ENCODE results near the gene PRKAG1.

Gene PRKAG1

DNA sequence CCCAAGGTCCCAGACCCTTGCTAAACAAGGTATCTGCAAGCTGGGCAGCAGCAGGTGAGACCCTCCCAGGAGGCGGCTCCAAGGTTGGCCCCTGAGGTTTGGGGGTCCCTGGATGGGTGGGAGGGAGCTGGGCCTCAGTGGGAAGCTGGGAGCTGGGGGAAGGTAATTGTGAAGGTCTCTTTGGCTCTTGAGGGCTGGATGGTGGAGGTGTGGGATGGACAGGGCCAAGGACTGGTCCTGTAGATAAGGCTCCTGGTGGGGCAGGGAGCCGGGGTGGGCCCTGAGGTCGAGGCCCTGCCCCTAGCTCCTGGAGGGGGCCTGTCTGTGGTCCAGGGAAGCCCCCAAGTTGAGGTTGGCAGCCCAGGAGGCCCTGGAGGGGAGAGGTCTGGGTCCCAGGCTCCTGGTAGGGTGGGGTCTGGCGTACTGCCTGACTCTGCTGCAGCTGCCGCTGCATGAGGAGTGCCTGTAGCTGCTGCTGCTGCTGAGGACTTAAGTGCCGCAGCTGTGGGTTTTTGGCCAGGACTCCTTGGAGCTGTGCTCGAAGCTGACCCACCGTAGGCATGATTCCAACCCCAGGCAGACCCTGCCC lies 13.1 kb upstream of the PRKAG1 start:
- DNase-seq (ENCODE audit: low read depth, low spot score): no peak

DNA sequence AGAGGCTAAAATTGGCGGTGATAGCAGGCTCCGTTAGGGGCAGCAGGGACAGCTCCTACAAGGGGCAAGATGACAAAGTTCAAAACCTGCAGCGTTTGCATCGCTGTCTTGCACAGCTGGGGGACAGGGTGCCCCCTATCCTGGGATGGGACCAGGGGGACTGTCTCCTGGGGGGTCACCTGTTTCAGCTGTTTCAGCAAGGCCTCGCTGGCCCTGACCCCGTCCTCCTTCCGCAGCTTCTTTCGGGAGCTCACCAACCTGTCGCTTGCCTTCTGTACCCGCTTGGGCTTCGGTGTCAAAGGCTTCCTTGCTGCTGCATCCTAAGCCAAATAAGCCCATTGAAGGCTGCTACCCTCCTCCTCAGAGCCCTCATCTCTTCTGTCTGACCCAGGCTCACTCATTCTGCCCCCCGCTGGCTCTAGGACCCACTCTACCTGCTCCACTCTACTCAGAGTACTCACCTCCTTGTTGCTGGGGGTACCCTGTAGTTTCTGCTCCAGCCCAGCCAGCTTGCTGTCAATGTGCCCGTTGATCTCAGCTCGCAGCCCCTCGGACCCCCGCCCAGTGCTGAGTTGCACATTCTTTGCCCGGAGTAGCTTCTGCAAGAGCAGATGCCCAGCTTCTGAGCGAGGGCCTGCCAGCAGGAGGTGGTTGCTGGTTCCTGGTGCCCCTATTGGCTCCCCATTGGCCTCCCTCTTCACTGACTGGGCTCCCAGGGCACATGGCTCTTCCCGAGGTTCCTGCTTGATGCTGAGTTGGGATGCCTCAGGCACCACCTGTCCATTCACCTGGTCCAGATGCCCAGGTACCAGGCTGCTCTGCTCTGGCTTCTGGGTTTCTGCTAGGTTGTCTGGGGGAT lies 12.4 kb upstream of the PRKAG1 start:
- DNase-seq (ENCODE audit: low read depth, low spot score): no peak

DNA sequence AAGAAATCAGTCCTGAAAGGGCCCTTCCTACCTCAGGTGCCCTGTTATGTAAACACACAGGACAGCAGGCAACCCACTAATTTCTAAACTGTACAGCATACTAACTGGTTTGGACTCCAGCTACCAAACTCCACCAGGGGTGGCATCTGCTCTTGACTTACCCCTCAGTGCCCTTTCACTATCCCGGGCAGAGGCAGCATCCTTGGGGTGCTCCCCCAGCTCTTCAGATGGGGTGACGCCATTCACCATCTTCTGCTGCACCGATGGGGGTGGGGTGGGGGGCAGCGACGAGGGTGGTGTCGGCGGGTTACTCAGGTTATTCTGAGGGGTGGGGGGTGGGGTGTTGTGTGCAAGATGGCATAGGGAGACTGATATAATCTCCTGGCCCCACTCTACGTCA lies 11.5 kb upstream of the PRKAG1 start:
- DNase-seq (ENCODE audit: low read depth, low spot score): no peak

DNA sequence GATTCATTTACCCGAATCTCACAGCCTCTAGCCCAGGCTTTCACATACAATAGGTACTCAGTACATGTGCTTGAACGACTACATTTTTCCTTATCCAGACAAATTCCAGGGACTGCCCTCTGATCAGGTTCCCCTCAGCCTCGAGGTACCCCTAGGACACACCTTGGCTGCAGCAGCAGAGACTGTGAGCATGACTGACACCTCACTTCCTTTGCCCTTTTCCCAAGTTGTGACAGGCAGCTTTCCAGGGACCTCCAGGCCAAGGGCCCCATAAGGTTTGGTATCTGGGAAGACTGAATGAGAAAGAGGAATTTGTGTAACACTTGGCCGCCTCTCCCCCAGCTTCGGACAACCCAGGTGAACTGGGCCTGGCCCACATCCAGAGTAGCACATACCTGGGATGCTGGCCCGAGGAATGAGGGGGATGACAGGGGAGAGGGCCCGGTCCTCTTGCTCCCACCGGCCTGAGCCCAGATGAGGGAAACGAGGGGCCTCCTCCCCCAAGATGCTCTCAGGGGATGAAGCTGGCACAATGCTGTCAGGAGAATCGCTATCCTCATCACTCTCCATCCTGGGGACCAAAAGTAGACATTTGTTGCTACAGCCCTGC lies 10.2 kb upstream of the PRKAG1 start:
- no peak for DNase-seq (ENCODE audit: low read depth, low spot score)

DNA sequence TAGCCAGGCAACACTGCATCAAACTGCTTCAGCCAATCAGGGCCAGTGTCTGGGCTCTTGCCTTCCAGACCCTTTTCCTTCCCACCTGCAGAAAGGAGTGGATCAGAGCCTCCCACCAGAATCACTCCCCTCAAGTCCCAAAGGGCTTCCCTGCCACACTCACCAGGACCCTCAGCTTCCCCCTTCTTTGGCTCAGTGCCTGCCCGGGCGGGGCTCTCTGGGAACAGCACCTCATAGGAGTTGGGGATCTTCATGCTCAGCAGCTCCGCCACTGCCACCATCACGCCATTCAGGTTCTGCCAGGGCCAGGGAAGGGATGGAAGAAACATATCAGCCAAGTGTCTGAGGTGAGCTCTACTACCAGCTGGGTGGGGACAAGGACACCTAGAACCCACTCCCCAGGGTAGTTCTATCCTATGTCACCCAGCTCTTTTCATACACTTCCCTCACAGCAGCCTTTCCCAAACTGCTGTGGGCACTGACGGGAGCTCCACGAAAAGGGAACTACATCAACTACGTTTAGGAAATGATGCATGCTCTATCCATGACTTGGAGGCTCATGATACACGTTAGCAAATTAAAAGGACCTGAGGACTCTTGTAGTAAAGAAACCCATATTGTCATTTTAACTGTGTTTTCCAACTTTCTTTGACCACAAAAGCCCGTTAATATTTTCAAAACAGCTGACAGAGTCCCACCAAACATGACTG lies 9.4 kb upstream of the PRKAG1 start:
- DNase-seq (ENCODE audit: low read depth, low spot score): no peak

DNA sequence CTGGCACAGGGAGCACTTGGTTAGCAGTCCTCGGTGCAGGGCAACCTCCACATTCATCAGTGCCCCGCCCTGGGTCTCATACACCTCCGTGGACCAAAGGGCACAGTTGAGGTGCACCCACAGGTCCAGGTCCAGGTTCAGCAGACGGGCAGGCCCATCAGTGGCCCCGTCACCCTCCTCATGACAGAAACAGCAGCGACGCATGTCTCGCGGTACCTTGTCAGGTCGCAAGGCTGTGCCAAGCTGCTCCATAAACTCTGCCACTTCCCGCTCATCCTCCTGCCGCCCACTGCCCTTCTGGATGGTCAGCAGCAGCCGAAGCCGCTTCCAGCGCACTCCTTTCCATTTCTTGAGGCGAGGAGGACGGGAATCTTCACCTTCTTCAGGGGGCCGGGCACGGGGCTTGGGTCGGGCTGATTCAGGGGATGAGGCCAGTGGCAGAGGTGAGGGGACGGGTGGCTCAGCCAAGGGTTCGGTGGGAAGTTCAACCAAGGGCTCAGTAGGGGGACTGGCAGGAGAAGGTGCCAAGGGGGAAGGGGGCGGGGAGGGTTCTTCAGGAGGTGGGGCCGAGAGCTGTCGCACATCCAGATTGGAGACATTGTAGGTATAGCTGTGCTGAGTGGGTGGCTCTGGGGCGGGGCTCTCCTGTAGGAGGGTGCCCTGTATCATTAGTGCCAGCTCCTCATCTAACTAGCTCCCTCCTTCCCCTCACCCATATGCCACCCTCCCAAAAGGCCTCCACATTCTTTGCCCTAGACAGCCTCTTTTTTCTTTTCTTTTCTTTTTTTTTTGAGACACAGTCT lies 8.3 kb upstream of the PRKAG1 start:
- no peak for DNase-seq (ENCODE audit: low read depth, low spot score)

DNA sequence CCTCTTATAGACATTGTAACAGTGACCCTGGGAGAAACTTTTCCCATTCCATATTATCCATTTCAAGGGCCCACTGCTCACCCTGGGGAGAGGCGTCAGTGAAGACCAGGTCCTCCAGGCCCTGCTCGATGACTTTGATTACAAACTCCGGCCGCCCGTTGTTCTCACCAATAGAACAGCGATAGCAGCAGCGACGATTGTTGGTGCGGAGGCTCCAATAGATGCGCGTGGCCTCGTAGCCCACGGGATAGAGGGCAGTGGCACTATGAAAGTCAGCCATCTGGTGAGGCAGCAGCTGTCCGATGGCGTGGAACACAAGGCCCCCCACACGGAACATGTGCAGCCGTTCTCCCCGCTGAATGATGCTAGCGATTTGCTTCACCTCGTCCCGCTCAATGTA lies 7.5 kb upstream of the PRKAG1 start:
- no peak for DNase-seq (ENCODE audit: low read depth, low spot score)

DNA sequence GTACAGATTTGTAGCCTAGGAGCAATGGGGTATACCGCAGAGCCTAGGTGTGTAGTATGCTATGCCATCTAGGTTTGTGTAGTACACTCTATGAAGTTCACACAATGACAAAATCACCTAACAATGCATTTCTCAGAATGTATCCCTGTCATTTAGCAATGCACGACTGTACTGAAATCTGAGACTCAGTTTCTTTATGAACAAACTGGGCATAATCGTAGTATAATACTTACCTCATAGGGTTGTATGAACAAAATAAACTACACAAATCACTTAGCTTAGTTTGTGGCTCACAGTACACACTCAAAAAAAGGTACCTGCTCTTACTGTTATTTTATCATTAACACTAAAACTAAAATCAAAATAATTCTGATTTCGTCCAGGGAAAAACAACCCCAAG lies 6.9 kb upstream of the PRKAG1 start:
- no peak for DNase-seq (ENCODE audit: low read depth, low spot score)

DNA sequence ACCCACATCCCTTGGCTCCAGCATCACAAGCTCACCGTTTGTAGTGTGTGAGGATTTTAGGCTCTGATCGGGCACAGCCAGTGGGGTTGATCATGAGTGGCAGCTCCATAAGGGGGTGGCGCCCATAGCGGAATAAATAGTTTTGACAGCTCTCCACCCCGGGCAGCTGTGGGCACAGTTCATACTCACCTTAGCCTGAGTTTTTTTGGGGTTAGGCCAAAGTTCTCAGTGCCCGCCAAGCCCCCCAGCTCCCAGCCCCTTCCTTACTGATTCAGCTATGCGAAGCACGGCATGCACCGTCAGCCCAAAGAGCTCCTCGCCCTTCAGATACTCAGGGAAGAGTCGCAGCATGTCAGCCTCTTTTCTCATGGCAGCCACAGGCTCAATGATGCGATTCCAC lies 6.0 kb upstream of the PRKAG1 start:
- no peak for DNase-seq (ENCODE audit: low read depth, low spot score)

DNA sequence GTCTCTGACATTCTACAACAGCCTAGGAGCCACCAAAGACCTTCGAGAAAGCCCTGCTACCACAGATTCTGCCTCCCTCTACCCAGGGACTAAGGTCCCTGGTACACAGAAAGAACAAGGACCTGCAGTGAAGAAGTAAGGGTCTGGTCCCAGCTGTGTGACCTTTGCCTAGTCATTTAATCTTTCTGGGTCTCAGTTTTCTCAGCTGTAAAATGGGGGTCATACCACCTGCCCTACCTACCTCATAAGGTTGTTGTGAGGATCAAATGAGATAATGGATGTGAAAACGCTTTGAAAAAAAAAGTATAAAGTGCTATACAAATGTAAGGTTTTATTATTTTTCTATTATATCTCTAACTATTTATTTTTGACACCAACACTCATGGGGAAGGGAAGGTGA lies 5.2 kb upstream of the PRKAG1 start:
- DNase-seq (ENCODE audit: low read depth, low spot score): no peak

DNA sequence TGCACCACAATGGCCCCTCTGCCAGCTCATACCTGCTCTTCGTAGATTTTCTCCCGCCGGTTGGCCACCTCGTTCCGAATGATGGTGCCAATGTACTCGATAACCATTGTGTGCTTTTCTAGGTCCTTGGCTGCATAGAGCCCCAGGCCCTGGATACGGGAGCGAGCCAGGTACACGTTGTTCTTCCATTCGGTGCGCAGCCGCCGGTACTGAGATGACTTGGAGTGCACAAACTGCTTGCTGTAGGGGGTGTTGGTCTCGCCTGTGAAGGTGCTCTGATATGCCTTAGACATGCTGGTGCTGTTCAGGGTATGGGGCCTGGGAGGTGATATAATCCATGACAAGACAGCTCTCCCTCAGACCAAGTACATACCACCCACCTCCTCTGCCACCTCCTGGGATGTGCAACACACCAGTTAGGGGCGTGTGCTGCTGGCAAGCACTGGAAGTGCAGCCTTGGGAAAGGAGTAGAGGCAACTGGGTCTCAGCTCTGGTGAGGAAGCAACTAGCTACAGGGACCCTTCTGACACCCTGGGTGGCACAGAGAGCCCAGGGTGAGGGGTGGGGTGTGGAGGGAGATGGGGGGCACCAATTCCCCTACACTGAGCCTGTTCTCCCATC lies 4.1 kb upstream of the PRKAG1 start:
- no peak for DNase-seq (ENCODE audit: low read depth, low spot score)

DNA sequence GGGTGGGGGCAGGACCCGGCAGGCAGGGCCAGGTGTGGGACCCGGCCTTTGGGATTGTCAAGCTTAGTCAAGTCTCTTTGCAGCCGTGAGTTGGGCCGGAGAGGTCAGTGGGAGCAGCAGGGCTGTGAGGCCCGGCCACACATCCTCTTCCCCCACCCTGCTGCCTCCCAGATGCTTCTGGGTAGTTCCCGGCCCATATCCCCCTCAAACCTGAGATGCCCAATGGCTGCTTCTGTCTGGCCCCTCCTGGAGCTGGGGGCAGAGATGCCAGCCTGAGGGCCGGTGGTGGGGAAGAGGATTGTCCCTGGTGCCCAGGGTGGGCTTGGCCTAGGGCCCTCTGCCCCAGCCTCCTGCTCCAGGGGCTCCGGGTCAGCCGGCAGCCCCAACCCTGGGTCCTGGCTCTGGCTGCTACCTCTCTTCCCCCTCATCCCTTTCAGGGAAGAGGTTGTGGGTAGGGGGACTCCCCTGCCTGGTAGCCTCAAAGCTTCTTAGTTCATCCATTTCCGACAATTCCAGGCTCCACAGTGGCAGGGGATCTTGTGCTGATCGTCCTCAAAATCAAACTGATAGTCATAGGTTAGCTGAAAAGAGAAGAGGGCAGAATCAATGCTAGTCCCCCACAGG lies 2.8 kb upstream of the PRKAG1 start:
- DNase-seq (ENCODE audit: low read depth, low spot score): no peak

DNA sequence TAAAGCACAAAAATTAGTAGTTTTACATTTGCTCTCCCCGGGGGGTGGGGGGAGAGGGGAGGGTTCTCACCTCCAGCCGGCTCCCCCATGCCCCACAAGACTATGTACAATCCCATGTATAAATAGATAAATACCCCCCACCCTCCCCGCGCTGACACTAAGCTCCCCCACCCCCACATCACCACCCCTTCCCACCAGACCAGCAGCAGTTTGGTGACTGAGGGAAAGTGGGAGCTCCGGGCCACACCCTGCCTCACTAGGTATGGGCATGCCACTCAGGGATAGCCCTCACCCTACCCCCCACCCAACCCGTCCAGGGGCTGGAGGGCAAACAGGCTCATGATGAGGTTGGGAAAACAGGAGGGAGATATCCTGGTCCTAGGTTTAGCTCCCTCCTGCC lies 1.9 kb upstream of the PRKAG1 start:
- no peak for DNase-seq (ENCODE audit: low read depth, low spot score)

DNA sequence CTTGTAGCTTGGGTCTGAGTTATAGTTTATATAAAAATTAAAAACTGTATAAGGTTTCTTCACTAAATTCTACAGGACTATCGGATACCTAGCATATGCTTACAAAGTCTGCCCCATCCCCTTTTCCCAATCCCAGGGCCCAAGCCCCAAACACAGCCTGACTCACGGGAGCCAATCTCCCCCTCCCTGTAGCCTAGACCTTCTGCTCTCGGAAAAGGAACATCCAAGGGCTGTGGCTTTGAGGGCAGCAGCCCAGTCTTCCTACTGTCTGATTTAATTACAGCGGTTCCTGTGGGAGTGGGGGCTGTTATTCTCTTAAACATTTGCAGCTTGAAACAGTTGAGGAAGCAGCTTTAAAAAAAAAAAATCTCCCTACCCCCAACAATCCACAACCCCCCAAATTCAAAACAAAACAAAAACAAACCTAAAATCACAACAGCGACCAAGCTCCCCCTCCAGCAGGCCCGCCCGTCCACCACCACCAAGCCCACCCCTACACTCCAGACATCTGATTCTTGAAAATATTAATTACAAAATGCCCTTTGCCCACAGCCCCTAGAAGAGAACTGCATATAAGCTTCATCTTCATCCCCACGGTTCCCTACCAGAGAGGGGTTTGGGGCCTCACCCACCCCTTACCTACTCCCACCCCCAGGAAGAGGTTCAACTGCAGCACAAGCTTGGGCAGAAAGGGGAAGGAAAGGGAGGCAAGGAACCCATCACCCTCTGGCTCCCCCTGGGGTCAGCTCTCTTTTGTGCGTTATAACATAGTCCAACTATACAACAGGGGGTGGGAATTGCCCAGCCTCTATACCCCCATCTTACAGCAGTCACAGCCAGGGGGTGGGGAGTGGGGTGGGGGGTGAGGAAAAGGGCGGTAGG lies 1.1 kb upstream of the PRKAG1 start:
- DNase-seq (ENCODE audit: low read depth, low spot score): no peak

DNA sequence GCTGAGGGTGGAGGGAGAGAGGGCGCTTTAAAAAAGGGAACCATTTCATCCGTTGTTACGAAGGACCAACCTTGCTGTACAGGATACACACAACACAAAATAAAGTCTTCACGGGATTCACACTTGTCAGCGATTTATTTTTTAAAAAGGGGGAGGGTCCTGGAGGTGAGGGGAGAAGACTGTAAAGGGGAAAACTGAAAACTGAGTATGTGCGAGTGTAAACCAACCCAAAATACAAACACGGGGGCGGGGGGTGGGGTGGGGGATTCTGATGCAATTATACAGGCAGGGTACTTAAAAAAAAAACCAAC lies 499 bp upstream of the PRKAG1 start:
- no peak for DNase-seq (ENCODE audit: low read depth, low spot score)

DNA sequence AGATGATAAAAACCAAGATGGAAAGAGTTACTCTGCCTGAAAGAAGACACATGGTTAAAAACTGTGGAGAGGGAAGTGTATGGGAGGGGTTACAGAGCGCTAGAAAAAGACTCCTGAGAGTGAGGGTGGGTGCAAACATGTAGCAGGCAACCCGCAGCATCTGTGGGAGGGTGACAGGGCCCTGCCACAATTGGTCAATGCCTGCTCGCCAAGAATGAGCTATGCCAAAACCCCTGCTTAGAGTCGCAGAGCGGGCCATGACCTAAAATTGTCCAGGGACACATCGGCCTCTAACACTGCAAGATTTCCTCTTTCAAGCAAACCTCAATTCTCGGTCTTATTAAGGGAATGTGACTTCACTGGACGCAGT lies 700 bp downstream of the PRKAG1 start:
- DNase-seq (ENCODE audit: low read depth, low spot score): no peak

DNA sequence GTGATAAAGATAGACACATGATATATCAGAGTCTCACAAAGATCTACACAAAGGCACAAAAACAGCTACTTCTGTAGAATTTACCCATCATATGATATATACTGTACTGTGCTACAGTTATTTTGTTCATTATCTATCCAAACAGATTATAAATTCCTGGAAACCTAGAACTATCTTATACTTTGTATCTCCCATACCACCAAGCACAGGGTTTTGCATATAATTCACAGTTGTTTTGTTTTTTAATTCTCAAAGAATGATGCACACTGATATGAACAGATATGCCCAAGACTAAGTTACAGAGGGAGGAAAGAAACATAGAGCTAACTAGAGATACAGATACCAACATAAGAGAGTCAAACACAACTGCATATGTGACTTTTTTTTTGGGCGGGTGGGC lies 3.4 kb downstream of the PRKAG1 start:
- DNase-seq (ENCODE audit: low read depth, low spot score): no peak

DNA sequence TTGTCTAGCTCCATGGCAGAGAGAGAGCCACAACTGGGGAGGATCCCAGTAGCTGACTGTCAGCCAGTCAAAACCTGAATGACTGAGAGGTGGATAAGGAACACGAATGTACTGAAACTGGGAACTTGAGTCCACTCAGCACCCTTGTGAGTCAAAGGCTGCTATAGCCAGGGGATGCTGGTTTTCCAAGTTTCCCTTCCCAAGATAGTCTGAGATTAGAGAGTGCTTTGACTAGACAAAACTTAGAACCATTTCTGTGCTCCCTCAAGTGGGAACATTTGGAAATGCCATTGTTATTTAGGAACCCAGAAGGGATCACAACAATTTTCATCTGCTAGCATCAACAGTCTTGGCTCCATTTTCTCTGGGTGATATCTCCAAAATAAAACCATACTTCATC lies 4.0 kb downstream of the PRKAG1 start:
- DNase-seq (ENCODE audit: low read depth, low spot score): no peak

DNA sequence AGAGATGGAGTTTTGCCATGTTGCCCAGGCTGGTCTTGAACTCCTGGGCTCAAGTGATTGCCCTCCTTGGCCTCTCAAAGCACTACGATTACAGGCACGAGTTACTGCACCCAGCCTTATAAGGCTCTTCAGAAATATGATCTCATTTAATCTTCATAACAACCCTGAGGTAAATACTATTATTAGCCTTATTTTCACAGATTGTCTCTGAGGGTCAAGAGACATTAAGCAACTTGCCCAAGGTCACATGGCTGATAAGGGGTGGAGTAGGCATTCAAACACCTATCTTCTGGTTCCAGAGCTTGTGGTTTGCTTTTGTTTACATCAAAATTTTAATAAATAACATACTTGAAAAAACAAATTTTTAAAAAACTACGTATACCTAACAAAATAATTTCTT lies 5.1 kb downstream of the PRKAG1 start:
- DNase-seq (ENCODE audit: low read depth, low spot score): no peak

DNA sequence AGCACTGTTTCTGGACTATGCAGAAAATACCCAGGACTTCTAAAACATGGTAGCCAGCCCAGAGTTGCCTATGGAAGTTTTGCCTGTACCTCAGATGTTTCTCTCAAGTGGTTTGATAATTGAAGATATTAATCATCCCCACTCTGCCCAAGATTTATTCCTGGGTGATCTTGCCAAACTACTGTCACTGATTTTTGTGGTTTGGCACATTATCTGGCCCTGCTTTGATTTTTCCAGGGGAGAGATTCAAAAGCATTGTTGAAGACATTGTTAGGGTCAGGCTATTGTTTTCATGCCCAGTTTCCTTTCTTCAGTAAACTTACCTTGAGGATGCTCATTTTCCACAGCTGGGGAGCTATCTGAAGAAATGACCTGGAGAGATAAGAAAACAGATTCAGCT lies 5.8 kb downstream of the PRKAG1 start:
- DNase-seq (ENCODE audit: low read depth, low spot score): no peak

Measured in activated CD4-positive, CD25-positive, alpha-beta regulatory T cell treated with anti-CD3 and anti-CD28 coated beads, Interleukin-2, amount 50 U/mL, for 16 hours (primary cell).